SK-N-SH treated with all-trans-retinoic acid at 6 μM for 48 hours (cell line): ENCODE data around the gene PTPRT.

Experiments
- ATAC-seq: fragments of 200-7000 bp; cut with Tn5 transposase; 3 replicates; pipeline ENCODE4 v1.9.1; 2020; ENCODE audit warnings: mild to moderate bottlenecking, moderate library complexity
- BACH2 ChIP-seq: fragments of 250-450 bp; sonication (Bioruptor Pico); IDR thresholded peaks from 2 replicates; pipeline ENCODE4 v1.9.0; 2021; ENCODE audit warnings: mild to moderate bottlenecking, borderline replicate concordance
- CSRNP3 ChIP-seq: fragments of 250-450 bp; sonication (Bioruptor Pico); IDR thresholded peaks from 2 replicates; pipeline ENCODE4 v1.5.1; 2021; ENCODE audit warnings: mild to moderate bottlenecking, moderate library complexity
- GLIS3 ChIP-seq: fragments of 250-450 bp; sonication (Bioruptor Pico); IDR thresholded peaks from 2 replicates; pipeline ENCODE4 v1.5.0; 2020; ENCODE audit warnings: mild to moderate bottlenecking, moderate library complexity
- PATZ1 ChIP-seq: fragments of 250-450 bp; sonication (Bioruptor Pico); IDR thresholded peaks from 2 replicates; pipeline ENCODE4 v1.8.0; 2020; ENCODE audit warnings: mild to moderate bottlenecking, moderate library complexity, borderline replicate concordance
- PPARA ChIP-seq: fragments of 250-450 bp; sonication (Bioruptor Pico); IDR thresholded peaks from 2 replicates; pipeline ENCODE4 v1.5.0; 2020; ENCODE audit warnings: mild to moderate bottlenecking, borderline replicate concordance
- RARB ChIP-seq: fragments of 250-450 bp; sonication (Bioruptor Pico); IDR thresholded peaks from 2 replicates; pipeline ENCODE4 v1.8.0; 2021; ENCODE audit warnings: mild to moderate bottlenecking, moderate library complexity
- SNAI2 ChIP-seq: fragments of 250-450 bp; sonication (Bioruptor Pico); IDR thresholded peaks from 2 replicates; pipeline ENCODE4 v1.5.0; 2020; ENCODE audit warnings: mild to moderate bottlenecking, moderate library complexity
- TCF4 ChIP-seq: fragments of 250-450 bp; sonication (Bioruptor Pico); IDR thresholded peaks from 2 replicates; pipeline ENCODE4 v1.8.0; 2021; ENCODE audit warnings: mild to moderate bottlenecking, moderate library complexity, borderline replicate concordance
- TOX ChIP-seq: fragments of 250-450 bp; sonication (Bioruptor Pico); IDR thresholded peaks from 2 replicates; pipeline ENCODE4 v1.8.0; 2021; ENCODE audit warnings: mild to moderate bottlenecking, moderate library complexity, borderline replicate concordance
- TSHZ2 ChIP-seq: fragments of 250-450 bp; sonication (Bioruptor Pico); IDR thresholded peaks from 2 replicates; pipeline ENCODE4 v1.5.0; 2020; ENCODE audit warnings: mild to moderate bottlenecking, moderate library complexity
- ZC3H10 ChIP-seq: fragments of 250-450 bp; sonication (Bioruptor Pico); IDR thresholded peaks from 2 replicates; pipeline ENCODE4 v1.5.1; 2021; ENCODE audit warnings: mild to moderate bottlenecking, moderate library complexity
- ZFP3 ChIP-seq: fragments of 250-450 bp; sonication (Bioruptor Pico); IDR thresholded peaks from 2 replicates; pipeline ENCODE4 v1.5.0; 2020; ENCODE audit warnings: mild to moderate bottlenecking, moderate library complexity
- ZFP30 ChIP-seq: fragments of 450-650 bp; formaldehyde crosslinking; IDR thresholded peaks from 2 replicates; pipeline ENCODE4 v1.5.0; 2022; ENCODE audit warnings: mild to moderate bottlenecking, moderate library complexity
- ZNF70 ChIP-seq: fragments of 450-650 bp; formaldehyde crosslinking; IDR thresholded peaks from 2 replicates; pipeline ENCODE4 v1.5.0; 2020; ENCODE audit warnings: mild to moderate bottlenecking, moderate library complexity
- ZNF8 ChIP-seq: fragments of 450-650 bp; formaldehyde crosslinking; IDR thresholded peaks from 2 replicates; pipeline ENCODE4 v1.5.0; 2020; ENCODE audit warnings: mild to moderate bottlenecking, moderate library complexity
- TF ChIP-seq, protein P1 (sequence below): fragments of 250-450 bp; sonication (Bioruptor Pico); IDR thresholded peaks from 2 replicates; pipeline ENCODE4 v1.5.1; 2020; ENCODE audit warnings: low read depth, mild to moderate bottlenecking, moderate library complexity

Gene PTPRT

DNA sequence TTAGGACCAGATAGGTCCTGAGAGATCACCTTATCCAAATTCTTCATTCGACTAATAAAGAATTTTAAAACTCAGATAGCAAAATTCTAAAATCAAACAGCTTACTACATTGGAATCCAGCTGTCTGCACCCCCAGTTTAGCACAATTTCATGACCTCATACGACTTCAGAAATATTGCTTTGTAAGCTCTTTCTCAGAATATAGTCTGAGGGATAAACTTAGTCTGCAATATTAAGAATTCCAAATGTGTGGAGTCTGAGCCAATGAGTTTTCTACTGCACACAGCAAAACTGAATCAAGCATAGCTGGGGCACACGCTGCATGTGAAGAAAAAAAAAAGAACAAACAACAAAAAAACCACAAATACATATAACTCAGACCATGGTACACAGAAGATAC lies 1029.9 kb downstream of the PTPRT start (continued):
- no peak for TF ChIP-seq TSHZ2 (CRISPR knock-in tag)
- TF ChIP-seq ZNF70 (CRISPR knock-in tag): no peak
- TF ChIP-seq, protein P1, sequence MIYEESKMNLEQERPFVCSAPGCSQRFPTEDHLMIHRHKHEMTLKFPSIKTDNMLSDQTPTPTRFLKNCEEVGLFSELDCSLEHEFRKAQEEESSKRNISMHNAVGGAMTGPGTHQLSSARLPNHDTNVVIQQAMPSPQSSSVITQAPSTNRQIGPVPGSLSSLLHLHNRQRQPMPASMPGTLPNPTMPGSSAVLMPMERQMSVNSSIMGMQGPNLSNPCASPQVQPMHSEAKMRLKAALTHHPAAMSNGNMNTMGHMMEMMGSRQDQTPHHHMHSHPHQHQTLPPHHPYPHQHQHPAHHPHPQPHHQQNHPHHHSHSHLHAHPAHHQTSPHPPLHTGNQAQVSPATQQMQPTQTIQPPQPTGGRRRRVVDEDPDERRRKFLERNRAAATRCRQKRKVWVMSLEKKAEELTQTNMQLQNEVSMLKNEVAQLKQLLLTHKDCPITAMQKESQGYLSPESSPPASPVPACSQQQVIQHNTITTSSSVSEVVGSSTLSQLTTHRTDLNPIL (CRISPR knock-in tag): no peak

DNA sequence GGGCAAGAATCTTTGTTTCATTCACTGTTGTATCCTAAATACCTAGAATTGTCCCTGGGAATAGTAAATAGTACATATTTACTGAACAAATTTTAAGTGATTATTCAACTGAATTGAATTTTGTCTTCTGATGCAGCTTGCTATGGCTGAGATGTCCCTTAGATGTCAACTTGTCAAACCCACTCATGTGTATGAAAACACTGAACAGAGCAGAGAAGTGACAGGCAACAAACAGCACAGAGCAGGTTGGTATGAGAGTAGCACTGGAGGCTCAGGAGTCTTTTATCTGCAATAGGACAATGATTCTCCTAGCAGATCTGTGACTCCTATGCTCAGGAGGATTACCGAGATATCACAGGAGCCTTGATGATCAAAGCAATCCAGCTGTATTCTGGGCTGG lies 1031.4 kb downstream of the PTPRT start:
- TF ChIP-seq BACH2 (CRISPR knock-in tag): no peak
- no peak for TF ChIP-seq PPARA (CRISPR knock-in tag)
- no peak for TF ChIP-seq RARB (CRISPR knock-in tag)
- TF ChIP-seq SNAI2 (CRISPR knock-in tag): no peak
- no peak for TF ChIP-seq PATZ1
- TF ChIP-seq CSRNP3 (CRISPR knock-in tag): no peak
- TF ChIP-seq, protein P1 (CRISPR knock-in tag): no peak
- no peak for TF ChIP-seq ZFP3 (CRISPR knock-in tag)
- no peak for TF ChIP-seq ZFP30 (CRISPR knock-in tag)
- no peak for TF ChIP-seq ZNF8 (CRISPR knock-in tag)
- no peak for ATAC-seq

- ATAC-seq: no peak
- TF ChIP-seq, protein P1 (CRISPR knock-in tag): no peak
- TF ChIP-seq TSHZ2 (CRISPR knock-in tag): no peak
- TF ChIP-seq ZC3H10 (CRISPR knock-in tag): no peak
- TF ChIP-seq BACH2 (CRISPR knock-in tag): no peak
These were observed 1034.1 kb downstream of the PTPRT start for GRCh38 chr20:42155586-42155985.

- TF ChIP-seq TCF4 (no peak), TOX (CRISPR knock-in tag) (no peak), GLIS3 (CRISPR knock-in tag) (no peak), ZNF8 (CRISPR knock-in tag) (no peak)
- TF ChIP-seq, all 23 proteins: peak for 0
- ATAC-seq: no peak
These were observed 1037.1 kb downstream of the PTPRT start for GRCh38 chr20:42152575-42152974.
